ENCODE results near the gene SNX15. TPM values are rescaled to one million over a fixed set of nuclear protein-coding genes. Genes with fewer than 3 reads are reported as not detected.

Gene SNX15
- total RNA-seq, 2 donors from 2014 or later = 19.4 to 21.8 TPM

DNA sequence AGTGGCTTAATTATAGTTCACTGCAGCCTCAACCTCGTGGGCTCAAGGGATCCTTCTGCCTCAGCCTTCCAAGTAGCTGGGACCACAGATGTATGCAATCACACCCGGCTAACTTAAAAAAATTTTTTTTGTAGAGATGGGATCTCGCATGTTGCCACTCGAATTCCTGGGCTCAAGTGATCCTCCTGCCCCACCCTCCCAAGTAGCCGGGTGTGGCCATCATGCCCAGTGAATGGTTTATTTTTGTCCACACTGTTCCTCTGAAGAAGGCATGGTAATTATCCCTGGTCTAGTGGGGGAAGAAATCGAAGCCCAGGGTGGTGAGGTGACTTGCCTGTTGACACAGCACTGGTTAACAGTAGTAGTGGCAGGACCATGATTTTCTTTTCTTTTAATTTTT, 15.7 kb downstream of the SNX15 start:
- H3K4me1 ChIP-seq = peaks cover 0 to 45% of the 10 kb centered on the region in 2 donors
- no peaks in the 10 kb centered on the region for H3K27me3 ChIP-seq
- H3K4me3 ChIP-seq = no peak overlapping the region
- no peak for DNase-seq (ENCODE audit: low spot score)
- no peak overlapping the region for H3K27ac ChIP-seq
- no peaks in the 10 kb centered on the region for H3K9me3 ChIP-seq
- TF ChIP-seq, protein P1, sequence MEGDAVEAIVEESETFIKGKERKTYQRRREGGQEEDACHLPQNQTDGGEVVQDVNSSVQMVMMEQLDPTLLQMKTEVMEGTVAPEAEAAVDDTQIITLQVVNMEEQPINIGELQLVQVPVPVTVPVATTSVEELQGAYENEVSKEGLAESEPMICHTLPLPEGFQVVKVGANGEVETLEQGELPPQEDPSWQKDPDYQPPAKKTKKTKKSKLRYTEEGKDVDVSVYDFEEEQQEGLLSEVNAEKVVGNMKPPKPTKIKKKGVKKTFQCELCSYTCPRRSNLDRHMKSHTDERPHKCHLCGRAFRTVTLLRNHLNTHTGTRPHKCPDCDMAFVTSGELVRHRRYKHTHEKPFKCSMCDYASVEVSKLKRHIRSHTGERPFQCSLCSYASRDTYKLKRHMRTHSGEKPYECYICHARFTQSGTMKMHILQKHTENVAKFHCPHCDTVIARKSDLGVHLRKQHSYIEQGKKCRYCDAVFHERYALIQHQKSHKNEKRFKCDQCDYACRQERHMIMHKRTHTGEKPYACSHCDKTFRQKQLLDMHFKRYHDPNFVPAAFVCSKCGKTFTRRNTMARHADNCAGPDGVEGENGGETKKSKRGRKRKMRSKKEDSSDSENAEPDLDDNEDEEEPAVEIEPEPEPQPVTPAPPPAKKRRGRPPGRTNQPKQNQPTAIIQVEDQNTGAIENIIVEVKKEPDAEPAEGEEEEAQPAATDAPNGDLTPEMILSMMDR (IDR thresholded peaks at IDR 0.05) = no peak
- H3K36me3 ChIP-seq = peaks cover 12% of the 10 kb centered on the region

DNA sequence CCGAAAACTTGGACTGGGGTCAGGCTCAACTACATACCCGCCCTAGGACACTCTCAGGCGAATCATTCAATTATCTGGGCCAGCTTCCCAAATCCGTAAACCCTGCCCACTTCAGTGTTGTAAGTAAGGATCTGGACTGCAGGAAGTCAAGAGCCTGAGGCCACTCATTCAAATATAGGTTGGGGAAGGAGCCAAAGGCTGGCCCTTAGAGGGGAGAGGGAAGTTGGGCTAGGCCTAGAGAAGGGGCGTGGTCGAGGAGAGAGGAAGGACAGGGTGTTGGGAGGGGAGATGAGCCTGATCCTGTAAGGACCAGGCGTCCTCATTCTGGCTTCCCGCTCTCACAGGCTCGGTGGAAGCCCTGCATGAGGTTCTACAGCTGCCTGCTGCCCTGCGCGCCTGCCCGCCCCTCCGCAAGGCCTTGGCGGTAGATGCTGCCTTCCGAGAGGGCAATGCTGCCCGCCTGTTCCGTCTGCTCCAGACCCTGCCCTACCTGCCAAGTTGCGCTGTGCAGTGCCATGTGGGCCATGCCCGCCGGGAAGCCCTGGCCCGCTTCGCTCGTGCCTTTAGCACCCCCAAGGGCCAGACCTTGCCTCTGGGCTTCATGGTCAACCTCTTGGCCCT, 16.8 kb downstream of the SNX15 start:
- DNase-seq (ENCODE audit: low spot score) = peak; percentile 61
- Histone ChIP-seq H3K27me3 (no peaks in the 10 kb centered on the region), H3K4me1 (peaks cover 0 to 50% of the 10 kb centered on the region in 2 donors), H3K27ac (no peak overlapping the region), H3K9me3 (no peaks in the 10 kb centered on the region), H3K4me3 (no peak overlapping the region), H3K36me3 (peaks cover 6% of the 10 kb centered on the region)
- TF ChIP-seq, protein P1 (IDR thresholded peaks at IDR 0.05) = no peak

DNA sequence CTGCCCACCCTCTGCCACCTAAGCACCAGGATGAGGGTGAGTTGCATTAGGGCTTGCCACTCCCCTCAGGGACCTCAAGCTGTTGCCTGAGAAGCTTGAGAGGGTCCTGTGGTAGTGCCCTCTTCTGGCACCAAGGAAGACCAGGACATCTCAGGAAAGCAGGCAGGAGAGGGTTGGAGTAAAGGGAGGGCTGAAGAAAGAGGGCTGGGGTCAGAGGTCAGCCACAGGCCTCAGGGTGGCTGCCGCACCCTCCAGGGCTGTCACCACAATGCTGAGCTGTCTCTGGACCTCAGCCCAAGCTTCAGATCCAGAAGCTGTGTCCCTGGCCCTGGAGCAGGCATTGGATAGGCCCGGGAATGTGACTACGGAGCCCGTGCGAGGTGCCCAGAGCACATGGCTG, 17.8 kb downstream of the SNX15 start:
- H3K4me1 ChIP-seq = peaks cover 0 to 50% of the 10 kb centered on the region in 2 donors
- no peak for DNase-seq (ENCODE audit: low spot score)
- H3K4me3 ChIP-seq = no peak overlapping the region
- TF ChIP-seq, protein P1 (IDR thresholded peaks at IDR 0.05) = no peak
- H3K27ac ChIP-seq = no peak overlapping the region
- no peaks in the 10 kb centered on the region for H3K27me3 ChIP-seq
- no peaks in the 10 kb centered on the region for H3K36me3 ChIP-seq
- no peaks in the 10 kb centered on the region for H3K9me3 ChIP-seq

DNA sequence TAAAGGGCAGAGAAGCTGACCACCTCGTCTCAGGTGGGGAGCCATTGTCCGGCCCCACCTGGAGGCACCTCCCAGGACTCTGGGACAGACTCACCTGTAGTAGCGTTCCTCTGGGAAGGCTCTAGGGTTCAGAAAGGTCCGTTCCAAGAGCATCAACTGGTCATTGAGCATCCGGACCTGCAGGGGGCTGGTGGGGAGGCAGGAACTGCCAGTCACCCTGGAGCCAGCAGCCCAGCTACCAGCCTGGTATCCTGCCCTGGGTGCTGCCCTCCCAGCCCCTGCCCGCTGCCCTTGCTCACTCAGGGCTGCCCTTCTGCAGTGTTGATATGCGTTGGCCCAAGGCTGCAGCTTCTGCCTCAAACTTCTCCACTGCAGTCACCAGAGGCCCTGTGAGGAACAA, 18.5 kb downstream of the SNX15 start:
- no peaks in the 10 kb centered on the region for H3K9me3 ChIP-seq
- no peak overlapping the region for H3K4me3 ChIP-seq
- H3K27ac ChIP-seq = no peak overlapping the region
- DNase-seq (ENCODE audit: low spot score) = no peak
- TF ChIP-seq, protein P1 (IDR thresholded peaks at IDR 0.05) = no peak
- no peaks in the 10 kb centered on the region for H3K36me3 ChIP-seq
- H3K27me3 ChIP-seq = no peaks in the 10 kb centered on the region
- H3K4me1 ChIP-seq = peaks cover 0 to 45% of the 10 kb centered on the region in 2 donors

DNA sequence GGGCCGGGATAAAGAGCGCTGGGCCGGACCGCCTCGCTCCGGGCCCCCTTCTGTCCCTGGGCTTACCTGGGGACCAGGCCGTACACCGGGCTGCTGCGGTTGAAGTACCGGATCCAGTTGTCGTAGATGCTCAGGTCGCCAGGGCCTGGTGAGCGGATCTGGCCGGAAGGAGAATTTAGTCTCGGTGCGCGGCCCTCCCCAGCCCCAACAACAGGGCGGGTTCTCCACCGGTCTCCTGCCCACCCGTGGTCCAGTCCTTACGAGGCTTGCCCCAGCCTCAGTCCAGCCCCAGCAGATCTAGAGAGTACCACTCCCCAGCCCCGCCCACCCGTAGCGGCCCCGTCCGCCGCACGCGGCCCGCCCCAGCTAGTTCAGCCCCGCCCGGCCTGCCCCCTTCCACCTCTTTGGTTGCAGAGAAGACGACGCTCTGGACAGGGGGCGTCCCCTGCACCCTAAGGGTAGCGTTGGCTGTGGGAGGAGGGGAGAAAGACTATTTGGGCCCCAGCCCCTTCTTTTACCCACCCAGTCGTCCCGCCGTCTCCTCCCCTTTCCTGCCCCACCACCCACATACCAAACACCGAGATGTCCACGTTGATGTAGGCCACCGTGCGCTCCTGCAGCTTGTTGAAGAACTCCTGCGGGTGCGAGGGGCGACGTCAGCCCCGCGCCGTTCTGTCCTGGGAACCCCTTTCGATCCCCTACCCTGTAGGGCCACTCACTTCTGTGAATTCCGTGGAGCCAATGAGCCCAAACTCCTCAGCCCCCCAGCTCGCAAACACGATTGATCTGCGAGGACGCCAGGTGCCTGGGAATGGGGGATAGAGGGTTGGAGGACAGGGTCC, 20.6 kb downstream of the SNX15 start:
- Histone ChIP-seq H3K27me3 (no peaks in the 10 kb centered on the region), H3K27ac (peak overlapping the region in 1 of 2 donors; percentile 40), H3K4me1 (peaks cover 0 to 32% of the 10 kb centered on the region in 2 donors), H3K36me3 (no peaks in the 10 kb centered on the region), H3K4me3 (peak overlapping the region; percentile 42 to 60), H3K9me3 (no peaks in the 10 kb centered on the region)
- TF ChIP-seq, protein P1 (IDR thresholded peaks at IDR 0.05) = no peak
- DNase-seq (ENCODE audit: low spot score) = peak; percentile 59

Data from right atrium auricular region (tissue), 2 donors.